NCI-H146 treated with DMSO at 0.1 percent for 48 hours (cell line): ENCODE measurements around the gene LZTS3.
"Not testable (repeated sequence)": the region's sequence is repeated elsewhere in the genome, so short reads cannot be mapped to it uniquely, and the experiment has no call there.

Source experiments
- DNase-seq: peaks from one replicate; lab custom pipeline; 2025; ENCODE audit not compliant: unreplicated experiment; lab: John Stamatoyannopoulos, UW

Gene LZTS3

DNA sequence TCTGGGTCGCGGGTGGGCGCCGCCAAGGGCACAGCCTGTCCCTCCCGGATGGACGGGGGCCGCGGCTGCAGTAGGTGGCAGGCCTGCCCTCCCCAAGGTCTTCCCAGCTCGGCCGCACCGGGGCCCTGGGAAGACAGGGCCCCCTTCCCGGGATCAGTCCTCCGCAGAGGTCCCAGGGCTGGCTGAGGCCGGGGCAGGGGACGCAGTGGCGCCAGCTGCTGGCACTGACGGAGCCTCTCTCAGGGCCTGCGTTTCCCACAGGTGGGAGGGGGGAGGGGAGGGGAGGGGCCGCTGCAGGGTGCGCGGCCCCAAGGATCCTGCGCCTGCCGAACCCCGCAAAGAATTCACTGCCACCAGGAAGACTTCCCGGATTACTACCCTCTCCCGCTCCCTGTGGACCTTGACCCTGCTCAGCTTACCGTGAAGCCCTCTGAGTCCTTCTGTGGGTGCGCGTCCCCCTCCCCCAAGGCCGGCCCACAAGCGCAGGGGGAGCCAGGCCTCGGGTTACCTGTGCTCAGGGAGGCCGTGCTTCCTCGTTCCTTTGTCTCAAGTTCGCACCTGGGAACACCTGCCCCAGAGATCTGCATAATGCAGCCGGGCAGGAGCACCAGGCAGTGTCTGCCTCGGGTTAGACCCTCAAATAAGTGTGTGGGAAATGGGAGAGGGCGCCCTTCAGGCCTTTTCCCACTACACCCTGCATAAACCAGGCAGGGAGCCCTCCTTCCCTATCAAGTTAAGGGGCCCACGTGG is 5.1 kb downstream of the LZTS3 start:
- DNase-seq = peak; percentile 57

GRCh38 chr20:3167738-3168078 is 5.6 kb downstream of the LZTS3 start:
- DNase-seq = no peak

DNA sequence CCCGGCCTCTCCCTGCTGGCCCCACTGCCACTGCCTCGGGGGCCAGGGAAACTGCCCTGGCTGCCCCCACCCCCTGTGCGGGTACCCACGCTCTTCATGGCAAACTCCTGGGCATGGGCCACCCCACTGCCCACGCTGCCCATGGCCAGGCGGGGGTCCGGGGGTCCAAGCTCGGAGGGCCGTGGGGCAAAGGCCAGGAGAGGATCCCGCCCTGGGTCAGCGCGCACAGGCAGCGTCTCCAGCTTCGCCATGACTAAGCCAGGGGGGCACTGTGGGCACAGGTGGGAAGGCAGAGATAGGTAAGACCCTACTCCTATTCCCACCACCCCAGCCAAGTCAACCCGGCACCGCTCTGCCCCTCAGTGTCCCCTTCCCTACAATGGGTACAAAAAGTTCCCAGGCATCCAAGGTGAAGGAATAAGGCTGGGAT is 6.4 kb downstream of the LZTS3 start:
- no peak for DNase-seq

- DNase-seq = no peak
These were observed 6.9 kb downstream of the LZTS3 start for GRCh38 chr20:3166338-3166912.

DNA sequence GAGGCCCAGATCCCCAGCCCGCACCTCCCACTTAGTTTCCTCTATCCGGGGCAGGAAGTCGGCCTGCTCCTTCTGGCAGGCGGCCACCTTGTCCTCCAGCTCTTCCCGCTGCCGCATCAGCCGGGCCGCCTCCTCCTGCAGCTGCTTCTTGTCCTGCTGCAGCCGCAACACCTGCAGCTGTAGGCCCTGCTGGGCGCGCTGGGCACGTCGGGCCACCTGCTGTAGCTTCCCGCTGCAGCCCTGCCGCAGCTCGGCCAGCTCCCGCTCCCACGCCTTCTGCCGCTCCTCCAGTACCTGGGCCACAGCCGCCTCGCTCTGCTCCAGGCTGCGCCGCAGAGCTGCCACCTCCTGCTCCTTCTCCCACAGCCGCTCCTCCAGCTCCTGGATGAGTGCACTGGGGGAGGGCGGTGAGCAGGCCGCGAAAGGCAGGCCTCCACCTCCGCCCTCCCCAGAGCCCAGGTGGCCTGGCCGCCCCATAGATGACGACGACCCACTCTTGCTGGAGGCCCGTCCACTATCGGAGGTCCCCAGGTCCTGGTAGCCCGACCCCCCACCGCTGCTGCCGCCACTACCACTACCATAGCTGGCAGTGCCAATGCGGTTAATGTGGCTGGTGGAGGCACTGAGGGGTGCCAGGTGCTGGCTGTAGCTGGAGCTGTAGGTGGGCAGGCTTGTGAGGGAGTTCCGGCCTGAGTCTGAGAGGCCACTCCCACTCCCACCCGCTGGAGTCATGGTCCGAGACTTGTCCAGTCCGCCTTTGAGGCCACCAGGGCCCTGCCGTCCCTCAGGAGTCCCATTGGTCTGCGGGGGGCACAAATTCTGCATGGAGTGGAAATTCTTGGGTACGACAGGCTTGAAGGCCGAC is 7.6 kb downstream of the LZTS3 start:
- DNase-seq = no peak

DNA sequence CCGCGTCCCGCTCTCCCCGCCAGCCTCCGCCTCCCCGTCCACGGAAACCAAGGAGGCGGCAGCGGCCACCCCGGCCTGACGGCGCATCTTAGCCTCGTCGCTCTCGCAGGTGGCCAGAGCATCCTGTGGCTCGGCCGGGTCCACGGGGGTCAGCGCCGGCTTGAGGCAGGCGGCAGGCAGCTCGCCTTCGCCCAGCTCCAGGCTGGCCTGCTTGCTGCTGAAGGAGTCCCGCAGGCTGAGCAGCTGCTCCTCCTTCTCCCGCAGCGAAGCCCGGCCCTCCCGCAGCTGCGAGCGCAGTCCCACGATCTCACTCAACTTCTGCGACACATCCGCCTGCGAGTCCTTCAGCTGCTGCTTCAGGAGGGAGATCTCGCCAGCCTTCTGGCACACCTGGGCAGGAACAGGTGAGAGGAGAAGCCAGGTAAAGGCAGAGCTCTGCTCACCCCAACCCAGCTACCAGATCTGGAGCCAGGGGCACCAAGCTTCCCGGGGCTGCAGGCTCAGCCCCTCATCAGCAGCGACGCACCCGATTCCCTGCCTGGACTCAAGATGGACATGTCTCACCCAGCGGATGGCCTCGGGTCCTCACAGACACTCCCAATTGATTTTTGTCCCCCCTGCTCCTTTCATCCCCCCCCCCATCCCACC is 8.5 kb downstream of the LZTS3 start:
- DNase-seq = no peak

DNA sequence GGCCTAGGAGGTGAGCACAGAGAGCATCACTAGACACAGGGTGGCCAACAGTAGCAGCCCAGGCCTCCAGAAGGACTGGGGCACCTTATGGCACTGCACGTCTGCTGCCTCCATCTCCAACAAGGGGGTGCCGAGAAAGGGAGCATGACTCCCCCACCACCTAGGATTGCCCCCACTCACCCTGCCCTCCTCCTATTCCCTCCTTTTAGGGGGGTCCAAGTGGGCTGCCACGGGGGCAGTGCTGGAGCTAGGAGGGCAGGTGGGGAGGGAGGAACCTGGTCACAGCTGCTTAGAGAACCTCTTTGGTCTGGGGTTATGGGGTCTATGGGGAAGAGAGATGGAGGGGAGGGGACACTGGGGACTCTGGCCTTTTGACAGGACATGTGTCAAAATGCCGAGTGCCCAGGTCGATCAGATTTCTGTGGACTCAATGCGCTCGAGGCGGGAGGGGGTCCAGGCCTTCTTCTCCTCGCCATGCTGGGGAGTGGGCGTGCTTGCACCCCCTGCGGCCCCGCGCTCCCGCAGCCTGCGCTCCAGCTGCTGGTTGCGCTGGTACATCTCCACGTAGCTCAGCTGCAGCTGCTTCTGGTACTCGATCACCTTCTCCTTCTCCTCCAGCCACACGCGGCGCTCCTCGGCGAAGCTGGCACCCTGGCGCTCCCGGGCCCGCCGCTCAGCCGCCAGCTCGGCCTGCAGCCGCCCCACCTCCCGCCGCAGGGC is 9.1 kb downstream of the LZTS3 start:
- DNase-seq = no peak

- no peak for DNase-seq
These were observed 10.0 kb downstream of the LZTS3 start for GRCh38 chr20:3163099-3164042.

GRCh38 chr20:3162080-3162611 is 11.2 kb downstream of the LZTS3 start:
- no peak for DNase-seq

- DNase-seq = no peak
These were observed 11.9 kb downstream of the LZTS3 start for GRCh38 chr20:3161316-3162079.

GRCh38 chr20:3160418-3160817 is 12.9 kb downstream of the LZTS3 start:
- no peak for DNase-seq

DNA sequence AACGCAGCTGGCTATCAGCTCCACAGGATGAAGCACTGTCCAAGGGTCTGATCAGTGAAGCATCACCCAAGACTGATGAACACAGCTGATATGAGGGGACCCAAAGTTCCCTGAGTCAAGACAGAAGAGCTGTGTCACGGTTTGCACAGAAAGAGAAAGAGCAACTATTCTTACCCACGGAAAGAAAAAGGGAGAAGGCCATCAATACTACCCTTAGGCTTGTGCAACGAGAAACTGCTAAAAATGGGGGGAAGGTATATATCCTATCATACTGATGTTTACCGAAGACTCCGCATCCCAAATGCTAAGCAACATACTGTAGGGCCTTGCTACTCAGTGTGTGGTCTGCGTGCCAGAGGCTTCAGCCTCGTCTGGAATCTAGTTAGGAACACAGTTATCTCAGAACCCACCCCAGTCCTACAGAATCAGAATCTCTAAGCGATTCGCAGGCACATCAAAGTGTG is 14.3 kb downstream of the LZTS3 start:
- DNase-seq = no peak

DNA sequence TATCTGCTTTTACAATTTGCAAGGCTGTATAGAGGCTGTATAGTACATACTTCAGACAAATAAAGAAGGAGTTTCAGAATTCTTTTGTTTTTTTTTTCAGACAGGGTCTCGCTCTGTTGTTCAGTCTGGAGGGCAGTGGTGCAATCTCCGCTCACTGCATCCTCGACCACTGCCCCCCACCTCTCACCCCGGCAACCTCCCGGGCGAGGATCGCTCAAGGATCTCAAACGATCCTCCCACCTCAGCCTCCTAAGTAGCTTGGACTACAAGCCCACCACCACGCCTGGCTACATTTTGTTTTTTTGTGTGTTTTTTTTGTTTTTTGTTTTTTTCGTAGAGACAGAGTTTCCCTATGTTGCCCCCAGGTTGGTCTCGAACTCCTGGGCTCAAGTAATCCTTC is 15.5 kb downstream of the LZTS3 start:
- no peak for DNase-seq

DNA sequence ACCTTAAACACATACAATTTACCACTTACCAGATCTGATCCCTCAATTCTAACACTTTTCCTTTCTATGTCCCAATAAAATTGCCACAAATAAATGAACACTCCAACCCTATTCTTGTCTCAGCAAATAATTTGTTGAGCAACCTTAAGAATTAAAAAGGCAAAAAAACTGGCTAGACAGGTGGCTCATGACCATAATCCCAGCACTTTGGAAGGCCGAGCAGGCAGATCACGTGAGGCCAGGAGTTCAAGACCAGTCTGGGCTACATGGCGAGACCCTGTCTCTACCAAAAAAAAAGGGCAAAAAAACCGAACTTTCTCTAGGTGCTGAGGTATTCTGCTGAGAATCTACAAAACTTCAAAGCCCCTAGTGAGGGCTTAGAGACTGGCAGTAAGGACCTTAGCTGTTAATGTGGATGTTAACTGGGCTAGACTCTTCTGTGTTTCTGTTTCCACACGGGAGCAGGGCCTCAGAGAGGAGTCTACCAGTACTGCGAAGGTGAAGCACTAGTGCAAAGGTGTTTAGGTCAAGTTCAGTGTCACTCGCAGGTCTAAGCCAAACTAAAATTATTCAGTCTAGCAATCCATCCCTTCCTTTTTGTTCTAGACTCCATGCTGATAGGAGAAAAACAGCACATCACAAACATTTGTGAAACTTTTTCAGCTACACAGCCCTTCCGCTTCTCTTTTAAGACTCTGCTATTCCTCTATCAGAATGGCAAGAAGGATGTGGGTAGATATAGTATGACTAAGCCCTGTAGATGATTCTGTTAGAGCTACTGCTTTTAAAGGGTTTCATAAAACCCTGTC is 16.3 kb downstream of the LZTS3 start:
- no peak for DNase-seq

DNA sequence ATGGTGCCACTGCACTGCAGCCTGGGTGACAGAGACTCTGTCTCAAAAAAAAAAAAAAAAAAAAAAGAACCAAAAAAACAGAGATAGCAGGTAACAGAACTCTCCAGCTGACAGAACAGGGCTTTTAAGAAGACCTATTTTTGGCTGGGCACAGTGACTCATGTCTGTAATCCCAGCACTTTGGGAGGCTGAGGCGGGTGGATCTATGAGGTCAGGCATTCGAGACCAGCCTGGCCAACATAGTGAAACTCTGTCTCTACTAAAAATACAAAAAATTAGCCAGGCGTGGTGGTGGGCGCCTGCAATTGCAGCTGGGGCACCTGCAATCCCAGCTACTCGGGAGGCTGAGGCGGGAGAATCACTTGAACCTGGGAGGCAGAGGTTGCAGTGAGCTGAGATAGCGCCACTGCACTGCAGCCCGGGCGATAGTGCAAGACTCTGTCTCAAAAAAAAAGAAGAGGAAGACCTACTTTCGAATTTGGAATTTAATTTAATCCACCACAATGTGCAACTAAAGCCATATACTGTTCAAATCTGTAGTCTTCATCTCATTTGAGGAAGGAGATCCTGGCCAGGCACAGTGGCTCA is 21.2 kb downstream of the LZTS3 start:
- not testable (repeated sequence) for DNase-seq

DNA sequence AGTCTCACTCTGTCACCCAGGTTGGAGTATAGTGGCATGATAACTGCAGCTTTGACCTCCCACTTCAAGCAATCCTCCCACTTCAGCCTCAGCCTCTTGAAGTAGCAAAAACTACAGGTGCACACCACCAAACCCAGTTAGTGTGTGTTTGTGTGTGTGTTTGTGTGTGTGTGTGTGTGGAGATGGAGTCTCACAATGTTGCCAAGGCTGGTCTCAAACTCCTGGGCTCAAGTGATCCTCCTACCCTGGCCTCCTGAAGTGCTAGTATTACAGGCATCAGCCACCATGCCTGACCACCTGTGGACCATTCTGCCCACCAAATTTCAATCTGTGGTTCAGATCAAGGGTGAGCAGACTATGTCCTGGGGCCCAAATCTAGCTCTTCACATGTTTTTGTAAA is 22.4 kb downstream of the LZTS3 start:
- no peak for DNase-seq

DNA sequence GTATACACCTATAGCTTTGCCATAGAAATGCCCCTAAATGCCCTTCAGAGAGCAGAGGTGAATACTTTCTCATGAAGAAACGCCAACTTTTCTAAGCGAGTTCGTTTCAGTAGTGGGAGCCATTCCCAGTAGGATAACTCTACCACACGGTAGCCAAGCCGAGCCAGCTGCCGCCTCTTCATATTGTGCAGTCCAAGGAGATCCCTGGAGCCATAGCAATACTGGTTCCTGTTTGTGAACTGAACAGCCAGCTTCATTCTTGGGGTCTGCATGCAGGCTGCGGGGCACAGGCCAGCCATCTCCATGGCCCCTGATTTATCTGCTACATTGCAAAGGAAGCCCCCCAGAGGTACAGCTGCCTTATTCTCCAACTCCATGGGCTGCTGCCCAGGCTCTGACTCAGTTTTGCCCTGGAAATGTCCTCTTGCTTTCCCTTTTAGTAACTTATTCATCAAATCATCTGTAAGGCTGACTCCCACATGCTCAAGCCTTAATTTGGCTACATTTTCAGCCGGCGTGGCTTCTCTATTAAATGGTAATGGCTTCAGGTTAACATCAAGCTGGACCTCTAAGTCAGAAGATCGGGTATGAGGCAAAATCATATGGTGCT is 26.5 kb downstream of the LZTS3 start:
- no peak for DNase-seq
